ENCODE data around the gene GATA3. TPM values are rescaled to one million over a fixed set of nuclear protein-coding genes. Genes with fewer than 3 reads are reported as not detected.

The GATA3 gene
- polyA plus RNA-seq, 1 donor, result 0.84 TPM

DNA sequence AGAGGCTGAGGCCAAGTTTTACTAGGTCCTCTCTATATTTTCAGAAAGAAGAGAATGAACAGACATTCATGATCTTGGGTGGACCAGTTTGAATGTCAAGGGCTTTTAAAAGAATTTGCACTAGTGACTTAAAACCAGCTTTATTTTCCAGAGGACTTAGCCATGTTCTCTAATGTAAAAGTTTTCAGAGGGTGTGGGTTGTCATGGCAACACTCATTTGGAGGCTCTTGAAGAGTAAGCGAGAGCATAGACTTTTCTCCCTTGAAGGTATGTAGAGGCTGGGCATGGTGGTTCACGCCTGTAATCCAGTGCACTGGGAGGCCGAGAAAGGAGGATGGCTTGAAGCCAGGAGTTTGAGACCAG lies 61.1 kb downstream of the GATA3 start:
- no CpG with 5 or more reads among the region's 3 CpGs for WGBS (ENCODE audit: insufficient coverage, low lambda C conversion rate)
- Histone ChIP-seq H3K36me3 (ENCODE audit: control insufficient read depth, insufficient read depth, low read length) (no peaks in the 10 kb centered on the region), H3K27ac (ENCODE audit: low read length) (no peak overlapping the region), H3K27me3 (ENCODE audit: control insufficient read depth, insufficient read depth, low read length) (no peaks in the 10 kb centered on the region), H3K9me3 (ENCODE audit: control insufficient read depth, low read depth, low read length) (no peaks in the 10 kb centered on the region), H3K4me1 (ENCODE audit: control insufficient read depth, insufficient read depth, low read length) (no peaks in the 10 kb centered on the region), H3K4me3 (ENCODE audit: low read length) (no peak overlapping the region)
- no peak for DNase-seq

DNA sequence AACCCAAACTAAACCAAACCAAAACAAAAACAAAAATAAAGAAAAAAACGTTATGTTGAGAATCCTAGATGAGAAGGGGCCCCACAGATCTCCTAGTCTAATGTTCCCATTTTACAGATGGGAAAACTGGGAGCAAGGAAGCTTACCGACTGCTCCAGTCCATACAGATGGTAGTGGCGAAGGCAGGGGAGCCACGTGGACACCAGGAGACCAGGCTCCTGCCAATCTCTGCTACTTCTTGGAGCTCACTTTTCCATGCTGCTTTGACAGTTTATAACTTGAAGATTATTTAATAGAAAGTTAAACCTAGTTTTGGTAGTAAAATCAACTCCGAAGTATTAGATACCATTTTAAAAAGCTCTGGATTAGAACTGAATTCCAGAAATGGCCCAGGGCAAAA lies 62.0 kb downstream of the GATA3 start:
- no peaks in the 10 kb centered on the region for H3K4me1 ChIP-seq (ENCODE audit: control insufficient read depth, insufficient read depth, low read length)
- H3K9me3 ChIP-seq (ENCODE audit: control insufficient read depth, low read depth, low read length), result no peaks in the 10 kb centered on the region
- no peak overlapping the region for H3K4me3 ChIP-seq (ENCODE audit: low read length)
- no peak for DNase-seq
- no peaks in the 10 kb centered on the region for H3K27me3 ChIP-seq (ENCODE audit: control insufficient read depth, insufficient read depth, low read length)
- no peaks in the 10 kb centered on the region for H3K36me3 ChIP-seq (ENCODE audit: control insufficient read depth, insufficient read depth, low read length)
- H3K27ac ChIP-seq (ENCODE audit: low read length), result no peak overlapping the region
- WGBS (ENCODE audit: insufficient coverage, low lambda C conversion rate), result 80% methylated on average over 1 of the region's 5 CpGs

DNA sequence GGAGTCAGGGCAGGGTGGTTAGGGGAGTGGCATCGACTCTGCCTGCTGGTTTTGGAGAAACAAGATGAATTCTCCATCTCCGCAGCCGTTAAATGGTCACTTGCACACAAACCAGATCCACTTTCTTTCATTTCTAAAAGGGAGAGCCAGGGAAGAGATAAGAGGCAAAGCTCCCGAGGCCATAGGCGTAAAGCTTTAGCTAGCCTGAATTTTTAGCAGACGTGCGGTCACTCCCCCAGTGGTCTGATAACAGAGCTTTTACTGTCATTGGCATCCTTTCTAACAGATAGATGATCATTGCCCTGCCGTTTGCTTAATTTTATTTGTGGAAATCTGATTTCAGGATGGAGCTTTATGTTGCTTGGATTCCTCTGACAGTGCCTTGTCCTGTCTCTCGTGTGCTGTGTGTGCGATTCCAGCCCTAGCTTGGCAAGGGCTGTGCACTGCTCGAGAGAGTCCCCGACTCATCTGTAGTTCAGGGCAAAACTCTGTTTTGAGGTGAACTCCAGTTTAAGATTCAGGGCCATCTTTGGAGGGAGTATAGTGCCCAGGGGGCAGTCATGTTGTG lies 62.5 kb downstream of the GATA3 start:
- Histone ChIP-seq H3K4me1 (ENCODE audit: control insufficient read depth, insufficient read depth, low read length) (no peaks in the 10 kb centered on the region), H3K4me3 (ENCODE audit: low read length) (no peak overlapping the region), H3K9me3 (ENCODE audit: control insufficient read depth, low read depth, low read length) (no peaks in the 10 kb centered on the region), H3K27ac (ENCODE audit: low read length) (no peak overlapping the region), H3K36me3 (ENCODE audit: control insufficient read depth, insufficient read depth, low read length) (no peaks in the 10 kb centered on the region), H3K27me3 (ENCODE audit: control insufficient read depth, insufficient read depth, low read length) (no peaks in the 10 kb centered on the region)
- no peak for DNase-seq
- WGBS (ENCODE audit: insufficient coverage, low lambda C conversion rate), result no CpG with 5 or more reads among the region's 12 CpGs

DNA sequence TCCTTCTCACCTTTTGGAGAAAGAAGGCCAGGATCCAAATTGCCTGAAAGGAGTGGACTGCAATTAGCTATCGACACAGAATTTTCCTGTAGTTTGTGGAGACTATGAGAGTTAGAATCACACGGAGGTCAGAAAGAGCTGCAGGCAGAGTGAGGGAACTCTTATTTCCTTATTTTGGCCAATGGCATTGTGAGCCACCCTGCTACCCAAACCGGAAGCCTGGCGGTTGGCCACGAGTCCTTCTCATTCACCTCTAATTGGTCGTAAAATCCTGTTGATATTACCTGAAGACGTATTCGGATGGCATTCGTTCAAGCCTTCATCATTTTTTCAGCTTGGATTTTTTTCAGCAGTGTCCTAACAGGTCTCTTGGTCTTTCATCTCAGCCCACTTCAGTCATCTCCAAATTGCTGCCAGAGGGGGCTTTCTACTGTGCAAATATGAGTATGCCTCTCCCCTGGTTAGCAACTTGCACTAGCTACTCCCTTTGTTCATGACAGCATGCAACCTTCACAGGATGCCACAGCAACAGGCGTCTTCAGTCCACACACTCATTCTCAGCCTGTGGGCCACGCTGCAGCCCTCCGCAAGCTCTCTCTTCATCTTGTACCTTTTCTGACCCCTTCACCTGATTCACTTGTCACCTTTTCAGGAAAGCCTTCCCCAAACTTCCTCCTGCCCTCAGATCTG lies 66.9 kb downstream of the GATA3 start:
- Histone ChIP-seq H3K9me3 (ENCODE audit: control insufficient read depth, low read depth, low read length) (no peaks in the 10 kb centered on the region), H3K27me3 (ENCODE audit: control insufficient read depth, insufficient read depth, low read length) (no peaks in the 10 kb centered on the region), H3K27ac (ENCODE audit: low read length) (no peak overlapping the region), H3K4me1 (ENCODE audit: control insufficient read depth, insufficient read depth, low read length) (no peaks in the 10 kb centered on the region), H3K36me3 (ENCODE audit: control insufficient read depth, insufficient read depth, low read length) (no peaks in the 10 kb centered on the region), H3K4me3 (ENCODE audit: low read length) (no peak overlapping the region)
- no CpG with 5 or more reads among the region's 12 CpGs for WGBS (ENCODE audit: insufficient coverage, low lambda C conversion rate)
- DNase-seq, result no peak

DNA sequence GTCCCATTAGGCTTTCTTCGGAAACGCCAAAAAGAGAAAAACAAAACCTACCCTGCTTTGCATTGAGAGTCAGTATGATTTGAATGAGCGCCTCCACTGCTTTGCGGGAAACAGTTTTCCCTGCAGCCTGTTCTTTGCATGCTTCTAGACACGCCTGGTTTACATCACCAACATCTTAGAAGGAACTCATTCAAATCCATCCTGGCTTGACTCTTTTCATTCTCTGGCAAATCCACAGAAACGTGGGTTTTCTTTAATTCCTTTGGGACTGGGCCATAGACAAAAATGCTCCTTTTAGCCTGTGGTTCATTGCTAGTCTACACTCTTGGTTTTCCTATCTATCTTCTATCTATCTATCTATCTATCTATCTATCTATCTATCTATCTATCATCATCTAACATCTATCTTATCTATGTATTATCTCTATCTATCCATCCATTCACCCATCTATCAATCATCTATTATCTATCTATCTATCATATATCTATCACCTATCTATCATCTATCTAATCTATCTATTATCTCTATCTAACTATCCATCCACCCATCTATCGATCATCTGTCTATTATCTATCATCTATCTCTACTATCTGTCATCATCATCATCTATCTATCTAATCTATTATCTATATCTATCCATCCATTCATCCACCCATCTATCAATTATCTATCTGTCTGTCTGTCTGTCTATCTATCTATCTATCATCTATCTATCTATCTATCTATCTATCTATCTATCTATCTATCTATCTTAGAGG lies 68.3 kb downstream of the GATA3 start:
- no peak for DNase-seq
- Histone ChIP-seq H3K36me3 (ENCODE audit: control insufficient read depth, insufficient read depth, low read length) (no peaks in the 10 kb centered on the region), H3K4me3 (ENCODE audit: low read length) (no peak overlapping the region), H3K27me3 (ENCODE audit: control insufficient read depth, insufficient read depth, low read length) (no peaks in the 10 kb centered on the region), H3K9me3 (ENCODE audit: control insufficient read depth, low read depth, low read length) (no peaks in the 10 kb centered on the region), H3K27ac (ENCODE audit: low read length) (no peak overlapping the region), H3K4me1 (ENCODE audit: control insufficient read depth, insufficient read depth, low read length) (no peaks in the 10 kb centered on the region)
- WGBS (ENCODE audit: insufficient coverage, low lambda C conversion rate), result 81% methylated on average over 2 of the region's 7 CpGs

DNA sequence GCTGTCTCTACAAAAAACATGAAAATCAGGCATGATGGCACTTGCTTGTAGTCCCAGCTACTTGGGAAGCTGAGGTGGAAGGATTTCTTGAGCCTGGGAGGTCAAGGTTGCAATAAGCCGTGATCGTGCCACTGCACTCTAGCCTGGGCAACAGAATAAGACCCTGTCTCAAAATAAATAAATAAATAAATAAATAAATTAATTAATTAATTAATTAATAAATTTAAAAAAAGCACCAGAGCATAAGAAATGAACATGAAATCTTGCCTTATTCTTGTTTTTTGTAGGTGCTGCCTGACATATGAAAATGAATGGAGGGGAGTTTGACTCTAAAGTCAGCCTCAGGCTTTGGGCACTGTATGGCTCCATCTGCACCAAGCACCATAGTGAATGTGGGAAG lies 69.9 kb downstream of the GATA3 start:
- DNase-seq, result no peak
- H3K4me3 ChIP-seq (ENCODE audit: low read length), result no peak overlapping the region
- no peaks in the 10 kb centered on the region for H3K9me3 ChIP-seq (ENCODE audit: control insufficient read depth, low read depth, low read length)
- no CpG with 5 or more reads among the region's 2 CpGs for whole genome bisulfite sequencing (ENCODE audit: insufficient coverage, low lambda C conversion rate)
- no peaks in the 10 kb centered on the region for H3K36me3 ChIP-seq (ENCODE audit: control insufficient read depth, insufficient read depth, low read length)
- no peak overlapping the region for H3K27ac ChIP-seq (ENCODE audit: low read length)
- no peaks in the 10 kb centered on the region for H3K27me3 ChIP-seq (ENCODE audit: control insufficient read depth, insufficient read depth, low read length)
- H3K4me1 ChIP-seq (ENCODE audit: control insufficient read depth, insufficient read depth, low read length), result no peaks in the 10 kb centered on the region

Other genes with a start within 250 kb of the GATA3 start
- gene TAF3, start 236.2 kb upstream of the GATA3 start, polyA plus RNA-seq, result 5.0 TPM